CD4-positive, CD25-positive, alpha-beta regulatory T cell (primary cell): ENCODE results near the gene PIAS2. TPM values are rescaled to one million over a fixed set of nuclear protein-coding genes. Genes with fewer than 3 reads are reported as not detected.
"Not testable (repeated sequence)": the region's sequence is repeated elsewhere in the genome, so short reads cannot be mapped to it uniquely, and the experiment has no call there.

Experiments
- ATAC-seq, 2 donors: fragments of 150-1000 bp; cut with Tn5 transposase; one replicate each; pipeline ENCODE4 v1.10.0; 2021; ENCODE audit warnings: low read depth in 2 of 2, moderate number of reproducible peaks in 2 of 2, moderate library complexity in 1 of 2
- DNase-seq, 3 donors: peaks; one replicate each; pipeline versions ENCODE4 v3.0.0 to v3.0.0-alpha.2; 2012 to 2022; ENCODE audit warnings: mixed read lengths in 1 of 3
- H3K27ac ChIP-seq: one replicate; pipeline ENCODE4 v1.7.0; 2013; ENCODE audit warnings: mild to moderate bottlenecking, low read length; ENCODE audit not compliant: insufficient read depth, poor library complexity, severe bottlenecking
- H3K27me3 ChIP-seq: one replicate; pipeline ENCODE4 v1.7.0; 2013; ENCODE audit warnings: low read length; ENCODE audit not compliant: control insufficient read depth, insufficient read depth
- H3K36me3 ChIP-seq: one replicate; pipeline ENCODE4 v1.7.0; 2013; ENCODE audit warnings: mild to moderate bottlenecking, low read length, moderate library complexity; ENCODE audit not compliant: control insufficient read depth, insufficient read depth
- H3K4me1 ChIP-seq: 2 replicates; pipeline ENCODE4 v1.7.0; 2013; ENCODE audit warnings: mild to moderate bottlenecking, low read length; ENCODE audit not compliant: insufficient read depth, control insufficient read depth, poor library complexity, severe bottlenecking
- H3K4me3 ChIP-seq: one replicate; pipeline ENCODE4 v1.7.0; 2013; ENCODE audit warnings: low read depth, mild to moderate bottlenecking, low read length, moderate library complexity
- H3K9me3 ChIP-seq, 2 experiments: 1 replicate in 1 of 2; 2 replicates in 1 of 2; pipeline ENCODE4 v1.7.0; 2013; ENCODE audit warnings: low read length in 2 of 2, mild to moderate bottlenecking in 1 of 2, moderate library complexity in 1 of 2; ENCODE audit not compliant: control insufficient read depth in 2 of 2
- H3K27ac Mint-ChIP-seq, 3 donors: one replicate each; pipeline ENCODE4 v1.8.0; 2020 to 2022; ENCODE audit warnings: mild to moderate bottlenecking in 3 of 3, mixed read lengths in 3 of 3, moderate library complexity in 2 of 3
- H3K27me3 Mint-ChIP-seq: one replicate; pipeline ENCODE4 v1.8.0; 2022; ENCODE audit warnings: mild to moderate bottlenecking, mixed read lengths
- H3K36me3 Mint-ChIP-seq: one replicate; pipeline ENCODE4 v1.8.0; 2020; ENCODE audit warnings: mixed read lengths
- H3K4me1 Mint-ChIP-seq, 4 donors: one replicate each; pipeline ENCODE4 v1.8.0; 2020 to 2022; ENCODE audit warnings: mixed read lengths in 4 of 4, mild to moderate bottlenecking in 1 of 4
- H3K4me3 Mint-ChIP-seq, 4 donors: one replicate each; pipeline ENCODE4 v1.8.0; 2020 to 2022; ENCODE audit warnings: mild to moderate bottlenecking in 4 of 4, mixed read lengths in 4 of 4, moderate library complexity in 3 of 4
- H3K9me3 Mint-ChIP-seq, 7 donors: one replicate each; pipeline ENCODE4 v1.8.0; 2020 to 2022; ENCODE audit warnings: mixed read lengths in 7 of 7, mild to moderate bottlenecking in 3 of 7, moderate library complexity in 2 of 7
- polyA plus RNA-seq, 4 donors: library from polyadenylated mRNA; unstranded; fragments of 300-500 nt; fragmentation: Illumina TruSeq; gene quantifications; one replicate each; pipeline ENCODE4 v1.2.3, GENCODE V29; 2021
- total RNA-seq: library from RNA; stranded (reverse); gene quantifications from one replicate; pipeline ENCODE4 v1.2.3, GENCODE V29; 2022

PIAS2 gene
- total and polyA plus RNA-seq, 5 donors from 2014 or later = 13.2 to 33.6 (median 18.7) TPM

DNA sequence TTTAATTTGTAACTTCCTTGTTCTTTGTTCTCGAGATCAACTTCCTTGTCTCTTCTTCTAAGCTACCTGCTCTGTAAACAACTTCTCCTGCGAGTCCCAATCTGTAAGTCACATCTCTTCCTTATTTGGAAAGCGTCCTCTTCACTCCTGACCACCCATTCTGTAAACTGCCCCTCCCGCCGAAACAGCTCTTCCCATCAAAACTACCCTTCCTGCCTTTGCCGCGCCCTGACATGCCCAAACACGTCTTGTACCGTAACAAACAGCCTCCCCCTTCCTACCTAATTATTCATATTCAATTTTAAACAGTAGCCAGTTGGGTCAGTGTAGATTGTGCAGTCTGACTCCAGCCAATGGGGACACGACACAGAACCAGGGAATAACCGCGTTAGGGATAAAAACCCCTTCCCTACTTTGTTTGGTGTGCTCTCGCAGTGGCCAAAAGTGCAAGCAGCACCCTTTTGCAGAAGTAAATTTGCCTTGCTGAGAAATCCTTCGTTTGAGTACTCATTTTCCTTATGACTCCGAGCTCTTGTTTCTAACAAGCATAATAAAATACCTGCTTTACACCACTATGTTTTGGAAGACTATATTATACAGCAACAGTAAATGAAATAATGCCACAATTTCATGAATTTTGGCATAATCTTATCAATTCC lies 39.8 kb downstream of the PIAS2 start:
- no peak for DNase-seq
- Histone ChIP-seq H3K27me3 (no peaks in the 10 kb centered on the region), H3K36me3 (peaks cover 4% of the 10 kb centered on the region), H3K9me3 (peaks cover 19 to 33% of the 10 kb centered on the region in 2 experiments), H3K4me3 (no peak overlapping the region), H3K4me1 (no peaks in the 10 kb centered on the region), H3K27ac (no peak overlapping the region)
- H3K9me3 Mint-ChIP-seq = peaks cover 1 to 34% (median 16%) of the 10 kb centered on the region in 7 donors
- no peaks in the 10 kb centered on the region for H3K27me3 Mint-ChIP-seq
- peaks cover 51% of the 10 kb centered on the region for H3K36me3 Mint-ChIP-seq
- H3K27ac Mint-ChIP-seq = peak overlapping the region in 2 of 3 donors; percentile 28 to 84
- H3K4me3 Mint-ChIP-seq = peak overlapping the region in 1 of 4 donors; percentile 7
- no peak for ATAC-seq
- peaks cover 0 to 25% (median 12%) of the 10 kb centered on the region in 4 donors for H3K4me1 Mint-ChIP-seq

DNA sequence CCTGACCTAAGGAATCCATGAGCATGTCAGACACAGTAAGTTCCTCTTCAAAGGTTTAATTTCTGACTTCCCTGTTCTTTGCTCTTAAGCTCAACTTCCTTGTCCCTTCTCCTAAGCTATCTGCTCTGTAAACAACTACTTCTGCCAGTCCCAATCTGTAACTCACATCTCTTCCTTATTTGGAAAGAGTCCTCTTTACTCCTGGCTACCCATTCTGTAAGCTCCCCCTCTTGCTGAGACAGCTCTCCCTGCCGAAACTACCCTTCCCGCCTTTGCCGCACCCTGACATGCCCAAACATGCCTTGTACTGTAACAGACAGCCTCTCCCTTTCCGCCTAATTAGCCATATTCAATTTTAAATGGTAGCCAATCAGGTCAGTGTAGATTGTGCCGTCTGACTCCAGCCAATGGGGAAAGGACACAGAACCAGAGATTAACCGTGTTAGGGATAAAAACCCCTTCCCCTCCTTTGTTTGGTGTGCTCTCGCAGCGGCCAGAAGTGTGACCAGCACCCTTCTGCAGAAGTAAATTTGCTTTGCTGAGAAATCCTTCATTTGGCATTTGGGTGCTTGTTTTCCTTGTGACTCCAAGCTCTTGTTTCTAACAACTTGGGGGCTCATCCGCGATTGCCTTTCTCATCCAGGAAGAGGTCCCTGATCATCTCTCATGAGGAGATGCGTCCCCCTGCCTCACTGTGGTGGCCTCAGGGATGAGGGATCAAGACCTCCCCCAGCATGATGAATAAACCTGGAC lies 49.0 kb downstream of the PIAS2 start:
- peaks cover 0 to 22% (median 16%) of the 10 kb centered on the region in 4 donors for H3K4me1 Mint-ChIP-seq
- no peak overlapping the region for H3K4me3 Mint-ChIP-seq
- Histone ChIP-seq H3K27me3 (no peaks in the 10 kb centered on the region), H3K4me3 (no peak overlapping the region), H3K27ac (no peak overlapping the region), H3K9me3 (peaks cover 8 to 18% of the 10 kb centered on the region in 2 experiments), H3K4me1 (no peaks in the 10 kb centered on the region), H3K36me3 (peaks cover 7% of the 10 kb centered on the region)
- peak overlapping the region in 1 of 3 donors; percentile 65 for H3K27ac Mint-ChIP-seq
- H3K36me3 Mint-ChIP-seq = peaks cover 36% of the 10 kb centered on the region
- H3K9me3 Mint-ChIP-seq = peaks cover 0 to 34% (median 11%) of the 10 kb centered on the region in 7 donors
- ATAC-seq = no peak
- DNase-seq = no peak
- H3K27me3 Mint-ChIP-seq = no peaks in the 10 kb centered on the region

DNA sequence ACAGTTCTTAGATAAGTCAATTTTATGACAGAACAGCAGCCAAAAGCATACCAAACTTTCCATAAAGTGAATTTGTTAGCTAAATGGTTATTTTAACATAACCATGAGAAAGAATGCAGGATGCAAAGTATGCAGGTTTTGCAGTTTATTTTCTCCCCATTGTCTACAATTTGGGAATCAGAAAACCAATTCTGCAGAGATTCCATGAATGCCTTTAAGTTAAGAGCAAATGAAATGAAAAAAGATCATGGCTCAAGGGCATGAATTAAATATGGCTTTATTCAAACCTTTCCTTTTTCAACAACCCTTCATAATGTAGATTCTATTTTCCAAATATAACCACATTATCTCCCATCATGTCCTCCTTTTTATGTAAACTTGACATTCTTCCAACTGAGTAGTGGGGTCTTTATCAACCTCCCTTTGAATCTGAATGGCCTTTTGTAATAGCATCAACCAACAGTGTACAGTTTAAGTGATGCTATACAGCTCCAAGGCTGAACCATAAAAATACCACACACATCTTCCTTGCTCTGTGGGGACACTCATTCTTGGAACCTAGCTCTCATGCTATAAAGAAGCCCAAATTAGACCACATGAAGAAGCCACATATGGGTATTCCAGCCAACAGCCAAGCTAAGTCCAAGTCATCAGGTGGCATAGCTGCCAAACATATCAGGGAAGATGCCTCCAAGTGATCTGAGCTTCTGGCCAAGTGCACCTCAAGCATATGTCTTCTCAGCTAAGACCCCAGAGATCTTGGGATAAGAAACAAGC lies 49.8 kb downstream of the PIAS2 start:
- Mint-ChIP-seq H3K27me3 (no peaks in the 10 kb centered on the region), H3K36me3 (peaks cover 40% of the 10 kb centered on the region), H3K4me1 (peaks cover 0 to 18% (median 15%) of the 10 kb centered on the region in 4 donors), H3K4me3 (peak overlapping the region in 1 of 4 donors; percentile 7), H3K9me3 (peaks cover 0 to 30% (median 9%) of the 10 kb centered on the region in 7 donors), H3K27ac (no peak overlapping the region)
- no peak overlapping the region for H3K4me3 ChIP-seq
- no peaks in the 10 kb centered on the region for H3K4me1 ChIP-seq
- H3K9me3 ChIP-seq = peaks cover 8 to 18% of the 10 kb centered on the region in 2 experiments
- H3K27me3 ChIP-seq = no peaks in the 10 kb centered on the region
- DNase-seq = no peak
- ATAC-seq = no peak
- H3K36me3 ChIP-seq = peaks cover 7% of the 10 kb centered on the region
- H3K27ac ChIP-seq = no peak overlapping the region

DNA sequence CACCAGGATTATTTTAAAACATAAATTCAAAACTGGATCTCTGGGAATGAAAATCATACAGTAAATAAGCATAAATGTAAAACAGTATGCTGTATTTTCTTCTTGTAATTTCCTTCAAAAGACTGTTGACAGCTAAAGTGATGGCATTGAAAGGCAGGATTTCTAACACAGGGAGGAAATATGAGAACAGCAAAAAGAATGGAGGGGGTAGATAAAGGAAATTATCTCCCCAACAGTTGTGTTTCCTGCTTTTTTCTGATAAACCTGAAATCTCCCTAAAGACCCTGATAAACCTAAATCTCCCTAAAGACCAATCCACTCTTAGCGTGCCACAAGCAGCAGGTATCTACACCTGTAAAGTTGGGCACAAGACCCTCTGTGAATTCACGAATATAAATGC lies 50.8 kb downstream of the PIAS2 start:
- Histone ChIP-seq H3K4me1 (no peaks in the 10 kb centered on the region), H3K9me3 (peaks cover 8 to 18% of the 10 kb centered on the region in 2 experiments), H3K27me3 (no peaks in the 10 kb centered on the region), H3K27ac (no peak overlapping the region), H3K4me3 (no peak overlapping the region), H3K36me3 (peaks cover 7% of the 10 kb centered on the region)
- DNase-seq = no peak
- H3K4me1 Mint-ChIP-seq = peaks cover 0 to 18% (median 15%) of the 10 kb centered on the region in 4 donors
- no peak overlapping the region for H3K4me3 Mint-ChIP-seq
- no peak overlapping the region for H3K27ac Mint-ChIP-seq
- H3K9me3 Mint-ChIP-seq = peaks cover 0 to 30% (median 9%) of the 10 kb centered on the region in 7 donors
- no peak for ATAC-seq
- H3K27me3 Mint-ChIP-seq = no peaks in the 10 kb centered on the region
- H3K36me3 Mint-ChIP-seq = peaks cover 37% of the 10 kb centered on the region

DNA sequence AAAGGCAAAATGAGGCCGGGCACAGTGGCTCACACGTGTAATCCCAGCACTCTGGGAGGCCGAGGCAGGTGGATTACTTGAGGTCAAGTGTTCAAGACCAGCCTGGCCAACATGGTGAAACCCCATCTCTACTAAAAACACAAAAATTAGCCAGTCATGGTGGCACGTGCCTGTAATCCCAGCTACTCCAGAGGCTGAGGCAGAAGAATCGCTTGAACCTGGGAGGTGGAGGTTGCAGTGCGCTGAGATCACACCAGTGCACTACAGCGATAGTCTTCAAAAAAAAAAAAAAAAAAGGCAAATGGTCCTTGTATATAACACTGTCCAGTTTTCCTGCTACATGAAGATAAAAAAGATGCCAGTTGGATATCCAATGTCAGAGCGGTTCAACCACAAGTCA lies 52.1 kb downstream of the PIAS2 start:
- Mint-ChIP-seq H3K4me1 (peaks cover 0 to 17% (median 15%) of the 10 kb centered on the region in 4 donors), H3K36me3 (peaks cover 37% of the 10 kb centered on the region), H3K9me3 (peaks cover 0 to 23% (median 5%) of the 10 kb centered on the region in 7 donors)
- ATAC-seq, H3K27me3 Mint-ChIP-seq, H3K27ac ChIP-seq, H3K4me3 Mint-ChIP-seq, H3K27me3 ChIP-seq, H3K36me3 ChIP-seq, DNase-seq, H3K4me3 ChIP-seq, H3K4me1 ChIP-seq, H3K27ac Mint-ChIP-seq: not testable (repeated sequence)
- H3K9me3 ChIP-seq = peaks cover 8 to 18% of the 10 kb centered on the region in 2 experiments

DNA sequence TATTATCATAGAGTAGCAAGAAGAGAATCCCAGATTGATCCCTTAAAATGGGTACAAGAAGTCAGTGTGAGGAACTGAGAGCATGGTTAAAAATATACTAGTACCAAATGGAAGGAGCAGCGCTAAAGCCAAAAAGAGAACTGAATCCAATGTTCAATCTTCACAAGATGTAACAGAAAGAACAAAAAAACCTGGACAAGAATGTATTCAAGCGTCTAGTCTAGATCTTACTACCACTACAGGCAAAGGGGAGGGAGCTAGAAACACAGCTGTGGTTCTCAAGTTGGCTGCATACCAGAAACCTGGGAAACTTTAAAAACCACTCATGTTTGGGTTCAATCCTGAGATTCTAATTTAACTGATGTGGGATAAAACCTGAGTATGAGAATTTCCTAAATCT lies 57.5 kb downstream of the PIAS2 start:
- DNase-seq (no peak), ATAC-seq (no peak)
- Mint-ChIP-seq H3K27me3 (no peaks in the 10 kb centered on the region), H3K27ac (peak overlapping the region in 1 of 3 donors; percentile 0), H3K36me3 (peaks cover 53% of the 10 kb centered on the region), H3K4me1 (peaks cover 9 to 18% (median 15%) of the 10 kb centered on the region in 4 donors), H3K9me3 (peaks cover 0 to 1% (median 0%) of the 10 kb centered on the region in 7 donors), H3K4me3 (no peak overlapping the region)
- Histone ChIP-seq H3K4me1 (no peaks in the 10 kb centered on the region), H3K9me3 (no peaks in the 10 kb centered on the region), H3K4me3 (no peak overlapping the region), H3K27ac (no peak overlapping the region), H3K27me3 (no peaks in the 10 kb centered on the region), H3K36me3 (peaks cover 3% of the 10 kb centered on the region)

DNA sequence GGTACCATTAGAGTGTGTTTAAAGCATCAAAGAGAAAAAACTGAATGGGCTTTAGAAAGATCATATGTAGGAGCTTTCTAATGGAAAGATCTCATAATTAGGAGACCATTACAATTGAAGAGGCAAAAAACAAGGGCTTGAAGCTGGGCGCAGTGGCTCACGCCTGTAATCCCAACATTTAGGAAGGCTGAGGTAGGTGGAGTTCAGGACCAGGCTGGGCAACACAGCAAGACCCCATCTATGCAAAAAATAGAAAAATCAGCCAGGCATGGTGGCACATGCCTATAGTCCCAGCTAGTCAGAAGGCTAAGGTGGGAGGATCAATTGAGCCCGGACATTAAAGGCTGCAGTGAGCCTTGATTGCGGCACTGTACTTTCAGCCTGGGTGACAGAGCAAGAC lies 59.0 kb downstream of the PIAS2 start:
- Mint-ChIP-seq H3K27ac (peak overlapping the region in 1 of 3 donors; percentile 33), H3K4me3 (no peak overlapping the region), H3K4me1 (peaks cover 9 to 18% (median 15%) of the 10 kb centered on the region in 4 donors), H3K36me3 (peaks cover 64% of the 10 kb centered on the region), H3K27me3 (no peaks in the 10 kb centered on the region), H3K9me3 (peaks cover 0 to 1% (median 0%) of the 10 kb centered on the region in 7 donors)
- DNase-seq (no peak), ATAC-seq (no peak)
- H3K36me3 ChIP-seq = peaks cover 3% of the 10 kb centered on the region
- no peaks in the 10 kb centered on the region for H3K27me3 ChIP-seq
- no peak overlapping the region for H3K27ac ChIP-seq
- H3K9me3 ChIP-seq = no peaks in the 10 kb centered on the region
- H3K4me3 ChIP-seq = no peak overlapping the region
- no peaks in the 10 kb centered on the region for H3K4me1 ChIP-seq
